ENCODE data around the gene DTNB.

DTNB gene

GRCh38 chr2:25517701-25518100 lies 155.7 kb downstream of the DTNB start:
- ChIA-PET POLR2A (no interaction called here), CTCF (interaction anchor here (0.8 kb wide), 1 partner anchor 12 kb away, joined by 3 read pairs; no protein-coding TSS in a partner anchor)
- TF ChIP-seq CTCF (tag by site-specific recombination; IDR thresholded peaks at IDR 0.05): no peak
- no peak for TF ChIP-seq ZNF37A (tag by site-specific recombination; IDR thresholded peaks at IDR 0.05)
- TF ChIP-seq PRDM6 (tag by site-specific recombination; IDR thresholded peaks at IDR 0.05): no peak
- TF ChIP-seq GFI1B (tag by site-specific recombination; IDR thresholded peaks at IDR 0.05): no peak
- TF ChIP-seq ZNF16 (tag by site-specific recombination; IDR thresholded peaks at IDR 0.05; ENCODE audit: low read depth): no peak
- no peak for TF ChIP-seq ZNF202 (tag by site-specific recombination; IDR thresholded peaks at IDR 0.05; ENCODE audit: borderline replicate concordance)
- no peak for TF ChIP-seq HOXC10 (CRISPR knock-in tag; IDR thresholded peaks at IDR 0.05)
- TF ChIP-seq ZNF280C (tag by site-specific recombination; IDR thresholded peaks at IDR 0.05): no peak
- no peak for TF ChIP-seq ZNF350 (tag by site-specific recombination; IDR thresholded peaks at IDR 0.05)
- TF ChIP-seq ZNF280D (tag by site-specific recombination; IDR thresholded peaks at IDR 0.05): no peak
- no peak for TF ChIP-seq ZSCAN23 (tag by site-specific recombination; IDR thresholded peaks at IDR 0.05)
- no peak for TF ChIP-seq SP3 (tag by site-specific recombination; IDR thresholded peaks at IDR 0.05)
- no peak for TF ChIP-seq ZNF792 (tag by site-specific recombination; IDR thresholded peaks at IDR 0.05)
- TF ChIP-seq ZNF169 (tag by site-specific recombination; IDR thresholded peaks at IDR 0.05): no peak
- TF ChIP-seq YY2 (tag by site-specific recombination; IDR thresholded peaks at IDR 0.05): no peak
- TF ChIP-seq ZNF19 (tag by site-specific recombination; IDR thresholded peaks at IDR 0.05; ENCODE audit: low read depth): no peak
- no peak for TF ChIP-seq ZNF529 (tag by site-specific recombination; IDR thresholded peaks at IDR 0.05; ENCODE audit: insufficient replicate concordance)
- TF ChIP-seq ZNF214 (tag by site-specific recombination; IDR thresholded peaks at IDR 0.05; ENCODE audit: borderline replicate concordance): no peak
- no peak for TF ChIP-seq BCL11B (tag by site-specific recombination; IDR thresholded peaks at IDR 0.05; ENCODE audit: low read depth)
- no peaks in the 10 kb centered on the region for H3K9me3 ChIP-seq (ENCODE audit: control insufficient read depth, insufficient read depth, low read depth, low read length)
- no peak overlapping the region for H3K4me3 ChIP-seq (ENCODE audit: low read depth, low read length)
- H3K27ac ChIP-seq (ENCODE audit: extremely low read depth, low read depth, low read length): no peak overlapping the region
- H3K36me3 ChIP-seq (ENCODE audit: control insufficient read depth in 2 of 2, insufficient read depth in 1 of 2, low read length in 2 of 2): no peaks in the 10 kb centered on the region
- peaks cover 7% of the 10 kb centered on the region for H3K4me1 ChIP-seq (ENCODE audit: control insufficient read depth, insufficient read depth, low read length)
